Transverse colon (tissue), 4 donors: Measurements from ENCODE around the gene FCF1. TPM values are rescaled to one million over a fixed set of nuclear protein-coding genes. Genes with fewer than 3 reads are reported as not detected.

Source experiments
- DNase-seq: peaks from one replicate; pipeline ENCODE4 v3.0.0-alpha.2; 2019
- H3K27ac ChIP-seq, 4 donors: fragments of 200-600 bp; sonication (generic); 2 replicates each; pipeline ENCODE4 v1.5.1; 2016 to 2018; ENCODE audit warnings: inconsistent platforms in 4 of 4
- H3K27me3 ChIP-seq: fragments of 200-600 bp; sonication (generic); 2 replicates; pipeline ENCODE4 v1.5.1; 2017; ENCODE audit warnings: inconsistent platforms
- H3K36me3 ChIP-seq, 4 donors: fragments of 200-600 bp; sonication (generic); 2 replicates each; pipeline ENCODE4 v1.5.1; 2017 to 2019; ENCODE audit warnings: inconsistent platforms in 4 of 4
- H3K4me1 ChIP-seq, 4 donors: fragments of 200-600 bp; sonication (generic); 2 replicates each; pipeline ENCODE4 v1.5.1; 2017 to 2020; ENCODE audit warnings: inconsistent platforms in 4 of 4
- H3K4me3 ChIP-seq, 4 donors: fragments of 200-600 bp; sonication (generic); 1 replicate in 1 of 4; 2 replicates in 3 of 4; pipeline versions ENCODE4 v1.5.1 to v1.6.1; 2017 to 2019; ENCODE audit warnings: inconsistent platforms in 4 of 4
- H3K9me3 ChIP-seq, 2 donors: fragments of 200-600 bp; sonication (generic); 2 replicates each; pipeline ENCODE4 v1.5.1; 2017 to 2019; ENCODE audit warnings: inconsistent platforms in 2 of 2
- EP300 ChIP-seq: sonication (generic); formaldehyde crosslinking; IDR thresholded peaks from one replicate; pipeline ENCODE4 v1.6.1; 2017; ENCODE audit warnings: antibody characterized with exemption, low read depth
- POLR2A ChIP-seq: fragments of 450-650 bp; IDR thresholded peaks from one replicate; pipeline ENCODE4 v1.6.1; 2016; ENCODE audit warnings: antibody characterized with exemption, mild to moderate bottlenecking, moderate library complexity
- POLR2AphosphoS5 ChIP-seq, 3 donors: sonication (generic); formaldehyde crosslinking; IDR thresholded peaks; one replicate each; pipeline ENCODE4 v1.6.1; 2016; ENCODE audit warnings: antibody characterized with exemption in 3 of 3
- WGBS, 2 donors: methylation state at CpG; one replicate each; pipeline ENCODE4 v1.1.5; 2018; ENCODE audit warnings: low coverage in 1 of 2; 5-methylcytosine and 5-hydroxymethylcytosine counted together
- in situ Hi-C, 4 donors: fragments of 200-750 bp; cut with MboI; loops; one replicate each; pipeline versions ENCODE4 v1.15.0 to v1.15.1; 2017; ENCODE audit warnings: low sequenced_read_pairs in 3 of 4, low pct_ligation_motif_present in 1 of 4, low pct_unique_long_range_greater_than_20kb in 1 of 4
- intact Hi-C: fragments of 100-400 bp; cut with DNase I; formaldehyde crosslinking; loops from one replicate; pipeline ENCODE4 v1.15.1; 2023; ENCODE audit warnings: low total_unique reads
- total RNA-seq, 4 donors: library from RNA; depleted of rRNA; stranded (reverse); fragments of >200 nt; gene quantifications; one replicate each; pipeline ENCODE4 v1.1.0, GENCODE V29; 2016
- TF ChIP-seq, protein P1 (sequence below), 5 experiments: fragments of 200-600 bp in 3 of 5; fragments of 450-650 bp in 2 of 5; sonication (generic) in 3 of 5; IDR thresholded peaks; 1 replicate in 2 of 5; 2 replicates in 3 of 5; pipeline ENCODE4 v1.5.1; 2016 to 2017; ENCODE audit warnings: antibody characterized with exemption in 5 of 5, inconsistent platforms in 3 of 5, mild to moderate bottlenecking in 2 of 5, moderate library complexity in 1 of 5

Gene FCF1
- total RNA-seq, 4 donors from 2014 or later = 0.37 to 25.5 (median 15.6) TPM

DNA sequence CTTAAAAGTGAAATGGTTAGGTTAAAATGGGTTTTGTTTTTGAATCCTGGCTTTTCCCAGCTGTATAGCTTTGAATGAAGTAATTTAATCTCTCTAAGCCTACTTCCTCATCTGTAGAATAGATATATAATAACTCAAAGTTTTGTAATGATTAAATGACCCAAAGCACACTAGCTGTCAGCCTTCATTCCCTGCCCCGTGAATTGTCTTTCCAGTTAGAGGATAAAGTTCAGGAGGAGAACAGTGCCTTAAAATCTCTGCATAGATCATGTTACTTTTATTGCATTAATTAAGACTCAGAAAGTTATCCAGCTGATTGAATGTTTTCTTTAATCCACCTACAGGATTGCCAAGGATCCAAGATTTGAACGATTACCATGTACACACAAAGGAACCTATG lies 19.4 kb downstream of the FCF1 start:
- 52 to 57% methylated on average over 2 of the region's 2 CpGs for WGBS, 2 donors
- Histone ChIP-seq H3K27ac (peak overlapping the region in 2 of 4 donors; percentile 3 to 58), H3K27me3 (no peaks in the 10 kb centered on the region), H3K4me1 (peaks cover 0 to 9% (median 2%) of the 10 kb centered on the region in 4 donors), H3K9me3 (no peaks in the 10 kb centered on the region), H3K36me3 (peaks cover 0 to 25% (median 11%) of the 10 kb centered on the region in 4 donors), H3K4me3 (no peak overlapping the region)
- TF ChIP-seq, protein P1, sequence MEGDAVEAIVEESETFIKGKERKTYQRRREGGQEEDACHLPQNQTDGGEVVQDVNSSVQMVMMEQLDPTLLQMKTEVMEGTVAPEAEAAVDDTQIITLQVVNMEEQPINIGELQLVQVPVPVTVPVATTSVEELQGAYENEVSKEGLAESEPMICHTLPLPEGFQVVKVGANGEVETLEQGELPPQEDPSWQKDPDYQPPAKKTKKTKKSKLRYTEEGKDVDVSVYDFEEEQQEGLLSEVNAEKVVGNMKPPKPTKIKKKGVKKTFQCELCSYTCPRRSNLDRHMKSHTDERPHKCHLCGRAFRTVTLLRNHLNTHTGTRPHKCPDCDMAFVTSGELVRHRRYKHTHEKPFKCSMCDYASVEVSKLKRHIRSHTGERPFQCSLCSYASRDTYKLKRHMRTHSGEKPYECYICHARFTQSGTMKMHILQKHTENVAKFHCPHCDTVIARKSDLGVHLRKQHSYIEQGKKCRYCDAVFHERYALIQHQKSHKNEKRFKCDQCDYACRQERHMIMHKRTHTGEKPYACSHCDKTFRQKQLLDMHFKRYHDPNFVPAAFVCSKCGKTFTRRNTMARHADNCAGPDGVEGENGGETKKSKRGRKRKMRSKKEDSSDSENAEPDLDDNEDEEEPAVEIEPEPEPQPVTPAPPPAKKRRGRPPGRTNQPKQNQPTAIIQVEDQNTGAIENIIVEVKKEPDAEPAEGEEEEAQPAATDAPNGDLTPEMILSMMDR (IDR thresholded peaks at IDR 0.05) = no peak
- TF ChIP-seq POLR2AphosphoS5 (IDR thresholded peaks at IDR 0.05) (no peak), POLR2A (no peak), EP300 (no peak)
- intact Hi-C loops (no loop called here), in situ Hi-C loops (no loop called here)
- DNase-seq = no peak

GRCh38 chr14:74733221-74733620 lies 20.3 kb downstream of the FCF1 start:
- WGBS, 2 donors = 79% methylated on average over 3 of the region's 3 CpGs; no CpG with 5 or more reads in 1 of the 2 donors

GRCh38 chr14:74735125-74735524 lies 22.2 kb downstream of the FCF1 start:
- H3K4me1 ChIP-seq = peaks cover 0 to 9% (median 2%) of the 10 kb centered on the region in 4 donors
- in situ Hi-C loops (no loop called here), intact Hi-C loops (no loop called here)
- 43 to 59% methylated on average over 3 to 4 of the region's 4 CpGs for WGBS, 2 donors
- no peak overlapping the region for H3K4me3 ChIP-seq
- H3K27ac ChIP-seq = no peak overlapping the region
- DNase-seq = no peak
- H3K27me3 ChIP-seq = no peaks in the 10 kb centered on the region
- TF ChIP-seq POLR2A (no peak), POLR2AphosphoS5 (IDR thresholded peaks at IDR 0.05) (no peak), EP300 (no peak)
- TF ChIP-seq, protein P1 (IDR thresholded peaks at IDR 0.05) = no peak
- H3K36me3 ChIP-seq = peaks cover 0 to 30% (median 13%) of the 10 kb centered on the region in 4 donors
- H3K9me3 ChIP-seq = no peaks in the 10 kb centered on the region

More at GRCh38 chr14:74733221-74733620, 20.3 kb downstream of the FCF1 start:
- no peaks in the 10 kb centered on the region for H3K27me3 ChIP-seq
- no peak overlapping the region for H3K27ac ChIP-seq
- H3K9me3 ChIP-seq = no peaks in the 10 kb centered on the region
- TF ChIP-seq, protein P1 (IDR thresholded peaks at IDR 0.05) = no peak
- TF ChIP-seq POLR2A (no peak), POLR2AphosphoS5 (IDR thresholded peaks at IDR 0.05) (no peak), EP300 (no peak)
- H3K4me1 ChIP-seq = peaks cover 0 to 9% (median 2%) of the 10 kb centered on the region in 4 donors
- DNase-seq = no peak
- in situ Hi-C loops = no loop called here
- H3K4me3 ChIP-seq = no peak overlapping the region
- H3K36me3 ChIP-seq = peaks cover 0 to 25% (median 11%) of the 10 kb centered on the region in 4 donors
- intact Hi-C loops = no loop called here

- Histone ChIP-seq H3K4me1 (no peaks in the 10 kb centered on the region), H3K9me3 (no peaks in the 10 kb centered on the region), H3K4me3 (no peak overlapping the region), H3K27ac (no peak overlapping the region), H3K27me3 (no peaks in the 10 kb centered on the region), H3K36me3 (peaks cover 0 to 28% (median 9%) of the 10 kb centered on the region in 4 donors)
- TF ChIP-seq, protein P1 (IDR thresholded peaks at IDR 0.05) = no peak
- TF ChIP-seq POLR2A (no peak), POLR2AphosphoS5 (IDR thresholded peaks at IDR 0.05) (no peak), EP300 (no peak)
- intact Hi-C loops = no loop called here
- DNase-seq = no peak
- 95 to 100% methylated on average over 3 to 4 of the region's 4 CpGs for WGBS, 2 donors
- in situ Hi-C loops = no loop called here
Observed at GRCh38 chr14:74737753-74738325, 24.9 kb downstream of the FCF1 start.
